ENCODE measurements around the gene GPR55.
A peak's percentile ranks its signal among the peaks of the same experiment; 100 is the strongest.

GPR55 gene

DNA sequence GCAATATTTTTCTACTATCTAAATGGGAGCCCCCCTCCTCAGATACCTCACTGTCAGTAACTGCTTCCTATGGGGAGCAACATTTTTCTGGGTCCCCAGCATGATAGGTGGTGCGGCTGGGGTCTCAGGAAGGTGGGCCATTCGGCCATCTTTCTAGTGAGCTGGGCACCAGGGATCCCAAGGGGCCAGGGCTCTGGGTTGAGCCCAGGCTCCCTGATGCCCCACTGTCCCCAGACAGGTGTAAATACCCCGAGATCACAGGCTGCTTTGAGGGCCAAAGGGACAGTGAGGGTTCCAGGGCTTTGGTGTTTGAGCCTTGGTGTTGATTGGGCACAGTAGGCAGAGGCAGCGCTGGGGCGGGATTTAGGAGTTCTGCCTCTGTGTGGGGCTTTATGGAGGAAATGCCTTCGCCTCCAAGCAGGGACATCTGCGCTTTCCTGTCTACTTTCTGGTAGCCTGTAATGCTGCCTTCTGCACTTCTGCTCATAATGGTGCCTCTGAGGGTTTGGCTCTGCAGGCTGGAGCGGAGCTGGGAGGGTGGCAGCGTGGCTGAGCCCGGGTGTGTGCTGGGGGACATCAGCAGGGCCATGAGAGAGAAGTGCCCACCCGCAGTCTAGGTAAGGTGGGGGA lies 55.0 kb downstream of the GPR55 start:
- Histone ChIP-seq H3K4me3 (ENCODE audit: low read depth, low read length) (no peak overlapping the region), H3K27ac (no peak overlapping the region), H3K27me3 (replicated peaks) (no peaks in the 10 kb centered on the region), H3K36me3 (replicated peaks) (no peaks in the 10 kb centered on the region)
- TF ChIP-seq, protein P1, sequence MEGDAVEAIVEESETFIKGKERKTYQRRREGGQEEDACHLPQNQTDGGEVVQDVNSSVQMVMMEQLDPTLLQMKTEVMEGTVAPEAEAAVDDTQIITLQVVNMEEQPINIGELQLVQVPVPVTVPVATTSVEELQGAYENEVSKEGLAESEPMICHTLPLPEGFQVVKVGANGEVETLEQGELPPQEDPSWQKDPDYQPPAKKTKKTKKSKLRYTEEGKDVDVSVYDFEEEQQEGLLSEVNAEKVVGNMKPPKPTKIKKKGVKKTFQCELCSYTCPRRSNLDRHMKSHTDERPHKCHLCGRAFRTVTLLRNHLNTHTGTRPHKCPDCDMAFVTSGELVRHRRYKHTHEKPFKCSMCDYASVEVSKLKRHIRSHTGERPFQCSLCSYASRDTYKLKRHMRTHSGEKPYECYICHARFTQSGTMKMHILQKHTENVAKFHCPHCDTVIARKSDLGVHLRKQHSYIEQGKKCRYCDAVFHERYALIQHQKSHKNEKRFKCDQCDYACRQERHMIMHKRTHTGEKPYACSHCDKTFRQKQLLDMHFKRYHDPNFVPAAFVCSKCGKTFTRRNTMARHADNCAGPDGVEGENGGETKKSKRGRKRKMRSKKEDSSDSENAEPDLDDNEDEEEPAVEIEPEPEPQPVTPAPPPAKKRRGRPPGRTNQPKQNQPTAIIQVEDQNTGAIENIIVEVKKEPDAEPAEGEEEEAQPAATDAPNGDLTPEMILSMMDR (IDR thresholded peaks at IDR 0.05; ENCODE audit: low read depth, low read length, missing control alignments) = no peak
- DNase-seq = no peak
- in situ Hi-C loops (cut with HindIII; ENCODE audit: low pct_ligation_motif_present, low sequenced_read_pairs) = no loop called here

DNA sequence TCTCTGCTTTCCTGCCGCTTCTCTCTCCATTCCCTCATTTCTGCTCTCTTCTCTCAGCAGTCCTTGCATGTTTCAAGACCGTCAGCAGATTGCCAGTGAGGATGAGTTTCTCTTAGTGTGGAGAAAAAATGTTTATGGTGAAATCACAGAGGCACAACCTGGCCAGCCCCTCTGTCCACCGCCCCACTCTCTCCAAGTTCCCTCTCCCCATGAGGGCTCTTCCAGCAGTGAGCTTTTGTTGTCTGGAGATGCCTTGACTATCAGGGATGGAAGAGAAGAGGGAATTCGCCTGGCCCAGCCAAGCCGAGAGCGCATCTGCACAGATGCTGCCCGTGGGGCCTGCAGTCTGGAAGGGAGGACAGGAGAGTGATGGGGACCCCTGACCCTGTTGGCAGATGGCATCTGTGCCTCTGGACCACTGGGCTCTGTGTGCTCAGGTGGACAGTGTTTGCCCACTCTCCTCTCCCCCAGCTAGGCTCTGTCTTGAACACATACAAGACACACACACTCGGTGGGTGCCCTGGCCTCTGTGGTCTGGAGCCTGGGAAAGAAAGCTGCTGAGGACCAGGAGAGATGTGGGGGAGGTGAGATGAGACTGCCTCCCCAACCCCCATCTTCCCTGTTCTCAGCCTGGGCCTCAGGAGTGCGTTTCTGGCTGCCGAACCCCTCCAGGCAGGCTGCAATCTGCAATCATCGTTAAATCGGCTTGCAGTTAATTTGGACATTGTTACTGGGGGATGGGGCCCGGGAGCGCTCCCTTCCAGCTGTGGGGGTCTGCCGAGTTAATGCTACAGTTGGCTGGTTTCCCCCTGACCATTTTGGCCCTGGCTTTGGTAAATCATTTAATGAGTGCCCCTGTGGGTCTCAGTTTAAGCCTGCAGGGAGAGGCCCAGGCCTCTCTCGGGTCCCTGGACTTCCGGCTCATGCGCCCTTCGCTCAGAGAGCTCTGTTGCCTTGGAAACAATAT lies 55.8 kb downstream of the GPR55 start:
- Histone ChIP-seq H3K4me3 (ENCODE audit: low read depth, low read length) (no peak overlapping the region), H3K27ac (no peak overlapping the region), H3K27me3 (replicated peaks) (no peaks in the 10 kb centered on the region), H3K36me3 (replicated peaks) (no peaks in the 10 kb centered on the region)
- TF ChIP-seq, protein P1 (IDR thresholded peaks at IDR 0.05; ENCODE audit: low read depth, low read length, missing control alignments) = no peak
- DNase-seq = no peak
- in situ Hi-C loops (cut with HindIII; ENCODE audit: low pct_ligation_motif_present, low sequenced_read_pairs) = no loop called here

DNA sequence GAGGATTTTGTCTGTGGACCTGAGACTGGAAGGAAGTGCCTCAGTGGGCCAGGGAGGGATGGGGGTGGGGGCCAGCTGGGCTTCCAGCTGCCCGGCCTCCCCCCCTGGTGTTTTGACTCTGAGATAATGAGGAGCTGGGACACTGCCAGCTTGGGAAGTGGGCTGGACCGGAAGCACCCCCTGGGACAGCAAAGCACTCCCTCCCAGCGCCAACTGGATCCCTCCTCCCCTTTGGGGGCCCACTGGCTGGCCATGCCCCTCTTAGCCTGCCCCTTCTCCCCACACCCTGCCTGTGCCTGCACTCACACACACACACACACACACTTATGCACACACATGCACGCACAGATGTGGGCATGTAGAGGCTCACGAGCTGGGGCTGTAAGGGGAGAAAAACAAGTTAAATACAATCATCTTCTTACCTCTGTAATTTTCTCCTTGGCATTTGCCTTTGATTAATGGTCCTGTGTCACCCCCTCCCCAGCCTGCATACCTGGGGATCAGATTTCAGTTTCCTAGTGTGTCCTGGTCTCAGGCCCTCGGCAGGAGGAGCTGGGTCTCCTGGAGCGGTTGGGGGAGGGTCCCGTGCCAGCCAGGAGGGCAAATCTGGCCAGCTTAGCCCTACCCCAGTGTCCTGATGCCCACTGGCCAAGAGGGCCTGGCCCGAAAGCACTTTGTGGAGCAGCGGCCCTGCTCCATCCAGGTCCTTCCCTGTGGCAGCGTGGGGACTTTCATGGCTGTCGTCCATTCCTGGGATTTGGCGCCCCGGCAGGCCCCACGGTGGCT lies 56.7 kb downstream of the GPR55 start:
- Histone ChIP-seq H3K4me3 (ENCODE audit: low read depth, low read length) (no peak overlapping the region), H3K27me3 (replicated peaks) (peaks cover 2% of the 10 kb centered on the region), H3K27ac (no peak overlapping the region), H3K36me3 (replicated peaks) (no peaks in the 10 kb centered on the region)
- TF ChIP-seq, protein P1 (IDR thresholded peaks at IDR 0.05; ENCODE audit: low read depth, low read length, missing control alignments) = no peak
- in situ Hi-C loops (cut with HindIII; ENCODE audit: low pct_ligation_motif_present, low sequenced_read_pairs) = no loop called here
- no peak for DNase-seq

DNA sequence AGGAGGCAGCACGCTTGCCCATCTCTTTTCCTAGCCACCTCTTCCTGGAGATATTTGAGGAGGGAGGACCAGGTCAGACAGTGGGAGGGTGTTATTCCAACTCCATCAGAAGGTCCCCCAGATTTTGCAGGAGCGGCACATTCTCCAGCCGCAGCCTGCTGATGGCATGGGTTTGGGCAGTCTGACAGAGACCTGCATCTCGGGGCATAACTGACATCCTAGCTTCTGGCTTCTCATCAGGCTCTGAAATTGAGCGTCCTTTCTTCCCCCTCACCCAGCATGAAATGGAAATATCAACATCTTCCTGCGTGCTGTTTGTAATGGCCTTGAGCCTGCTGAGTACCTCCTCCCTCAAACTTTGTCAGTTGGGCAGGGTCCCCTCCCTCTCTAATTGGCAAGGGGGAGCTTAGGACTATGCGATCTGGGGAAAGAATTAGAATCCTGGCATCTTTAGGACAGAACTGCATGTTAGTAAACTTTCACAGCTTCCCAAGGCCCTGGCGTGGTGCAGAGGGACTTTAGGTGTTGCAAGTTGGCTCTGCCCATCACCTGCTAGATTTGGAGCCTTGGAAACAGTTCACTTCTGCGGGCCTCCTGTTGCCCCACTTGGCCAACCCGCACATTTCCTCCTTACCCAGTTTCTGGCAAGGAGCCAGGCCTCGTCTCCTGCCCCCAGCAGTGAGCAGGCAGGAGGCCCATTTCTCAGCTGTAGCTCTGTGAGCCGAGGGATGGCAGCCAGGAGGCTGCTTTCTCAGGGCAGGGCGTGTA lies 58.1 kb downstream of the GPR55 start:
- DNase-seq = no peak
- Histone ChIP-seq H3K27me3 (replicated peaks) (peaks cover 5% of the 10 kb centered on the region), H3K36me3 (replicated peaks) (no peaks in the 10 kb centered on the region), H3K27ac (no peak overlapping the region), H3K4me3 (ENCODE audit: low read depth, low read length) (no peak overlapping the region)
- in situ Hi-C loops (cut with HindIII; ENCODE audit: low pct_ligation_motif_present, low sequenced_read_pairs) = no loop called here
- TF ChIP-seq, protein P1 (IDR thresholded peaks at IDR 0.05; ENCODE audit: low read depth, low read length, missing control alignments) = peak; percentile 27

Measured in brain microvascular endothelial cell (primary cell).